Mucosa of descending colon (tissue), 3 donors: ENCODE data around the gene SMCHD1. TPM values are rescaled to one million over a fixed set of nuclear protein-coding genes. Genes with fewer than 3 reads are reported as not detected.
"Not testable (repeated sequence)": the region's sequence is repeated elsewhere in the genome, so short reads cannot be mapped to it uniquely, and the experiment has no call there.

ENCODE experiments used
- ATAC-seq: fragments of 200-7000 bp; cut with Tn5 transposase; one replicate; pipeline ENCODE4 v1.9.1; 2020; ENCODE audit warnings: mild to moderate bottlenecking, moderate library complexity
- DNase-seq, 3 donors: peaks; one replicate each; pipeline ENCODE4 v3.0.0-alpha.2; 2020
- H3K36me3 ChIP-seq: fragments of 200-600 bp; one replicate; pipeline ENCODE4 v1.8.0; 2021; ENCODE audit warnings: low read depth, mild to moderate bottlenecking
- H3K4me1 ChIP-seq: fragments of 200-600 bp; one replicate; pipeline ENCODE4 v1.8.0; 2021; ENCODE audit warnings: low read depth, mild to moderate bottlenecking
- H3K4me3 ChIP-seq: fragments of 200-600 bp; one replicate; pipeline ENCODE4 v1.8.0; 2021; ENCODE audit warnings: mild to moderate bottlenecking
- H3K9me3 ChIP-seq: fragments of 200-600 bp; one replicate; pipeline ENCODE4 v1.8.0; 2021; ENCODE audit warnings: mild to moderate bottlenecking
- CTCF ChIP-seq: fragments of 200-600 bp; IDR thresholded peaks from one replicate; pipeline ENCODE4 v1.8.0; 2022; ENCODE audit warnings: antibody characterized with exemption, mild to moderate bottlenecking
- intact Hi-C, 2 donors: fragments of 100-400 bp; cut with DNase I in 1 of 2; cut with micrococcal nuclease in 1 of 2; formaldehyde crosslinking; loops; one replicate each; pipeline versions ENCODE4 v1.11.0 to v1.11.1; 2022; cut with DNase I, micrococcal nuclease
- total RNA-seq, 3 donors: library from RNA; stranded (reverse); fragmentation: NEBNext Ultra II Directional in 2 of 3; extraction: Animal tissue kit (Norgen Biotek cat#: 25700) in 2 of 3; gene quantifications; one replicate each; pipeline versions ENCODE4 v1.2.1 to v1.2.4, GENCODE V29; 2021 to 2023
- donor health status: DM: no; HTN: no; CAD: no; lungs with moderate emphysema.
- donor health status: DM: no; HTN: no; CAD: no.
- donor health status: DM: no; HTN: yes; CAD: no.

The SMCHD1 gene
- total RNA-seq, 3 donors from 2014 or later: 66.4 to 94.3 (median 83.4) TPM

GRCh38 chr18:2719040-2719439 lies 63.5 kb downstream of the SMCHD1 start:
- ATAC-seq (no peak), DNase-seq (no peak)
- no peak for TF ChIP-seq CTCF
- Histone ChIP-seq H3K36me3 (no peaks in the 10 kb centered on the region), H3K4me3 (no peak overlapping the region), H3K4me1 (no peaks in the 10 kb centered on the region), H3K9me3 (no peaks in the 10 kb centered on the region)
- intact Hi-C loops: no loop called here

- Histone ChIP-seq H3K9me3 (no peaks in the 10 kb centered on the region), H3K4me3 (no peak overlapping the region), H3K36me3 (no peaks in the 10 kb centered on the region), H3K4me1 (no peaks in the 10 kb centered on the region)
- no peak for TF ChIP-seq CTCF
- DNase-seq (no peak), ATAC-seq (no peak)
- intact Hi-C loops: no loop called here
Measured at GRCh38 chr18:2723207-2723606, 67.7 kb downstream of the SMCHD1 start.

GRCh38 chr18:2729757-2730156 lies 74.2 kb downstream of the SMCHD1 start:
- H3K4me3 ChIP-seq: no peak overlapping the region
- no peaks in the 10 kb centered on the region for H3K9me3 ChIP-seq
- no peak for ATAC-seq
- TF ChIP-seq CTCF: no peak
- intact Hi-C loops: no loop called here
- DNase-seq: no peak
- no peaks in the 10 kb centered on the region for H3K4me1 ChIP-seq
- no peaks in the 10 kb centered on the region for H3K36me3 ChIP-seq

- no peak for ATAC-seq
- DNase-seq: no peak
- H3K4me1 ChIP-seq: no peaks in the 10 kb centered on the region
- H3K36me3 ChIP-seq: peaks cover 5% of the 10 kb centered on the region
- TF ChIP-seq CTCF: no peak
- no peak overlapping the region for H3K4me3 ChIP-seq
- intact Hi-C loops: no loop called here
- H3K9me3 ChIP-seq: no peaks in the 10 kb centered on the region
Measured at GRCh38 chr18:2736823-2737222, 81.3 kb downstream of the SMCHD1 start.

GRCh38 chr18:2740082-2740481 lies 84.6 kb downstream of the SMCHD1 start:
- DNase-seq, ATAC-seq, intact Hi-C loops, H3K4me1 ChIP-seq, H3K4me3 ChIP-seq, H3K36me3 ChIP-seq, H3K9me3 ChIP-seq: not testable (repeated sequence)

GRCh38 chr18:2746274-2746673 lies 90.7 kb downstream of the SMCHD1 start:
- H3K9me3 ChIP-seq: no peaks in the 10 kb centered on the region
- no peaks in the 10 kb centered on the region for H3K36me3 ChIP-seq
- no peaks in the 10 kb centered on the region for H3K4me1 ChIP-seq
- ATAC-seq (no peak), DNase-seq (no peak)
- TF ChIP-seq CTCF: no peak
- intact Hi-C loops: no loop called here
- no peak overlapping the region for H3K4me3 ChIP-seq
